ENCODE data around the gene EDIL3.
"Not testable (repeated sequence)": the region's sequence is repeated elsewhere in the genome, so short reads cannot be mapped to it uniquely, and the experiment has no call there.

Gene EDIL3

GRCh38 chr5:84327591-84327990 lies 57.1 kb downstream of the EDIL3 start:
- no peaks in the 10 kb centered on the region for H3K4me1 ChIP-seq (ENCODE audit: insufficient read depth, low read length, severe bottlenecking)
- no peak overlapping the region for H3K4me3 ChIP-seq (ENCODE audit: low read depth, low read length, poor library complexity, severe bottlenecking)
- no peaks in the 10 kb centered on the region for H4K20me1 ChIP-seq (ENCODE audit: insufficient read depth, low read length)
- no peak for TF ChIP-seq EZH2 (IDR thresholded peaks at IDR 0.05; ENCODE audit: borderline replicate concordance, low read length)
- TF ChIP-seq CTCF (IDR thresholded peaks at IDR 0.05; ENCODE audit: low read length), result no peak
- H3K4me2 ChIP-seq (ENCODE audit: low read length), result no peak overlapping the region
- H3K9me2 ChIP-seq (ENCODE audit: low read depth, low read length), result no peaks in the 10 kb centered on the region
- no peaks in the 10 kb centered on the region for H3F3A ChIP-seq (ENCODE audit: insufficient read depth, low read length)
- H3K79me2 ChIP-seq (ENCODE audit: insufficient read depth, low read length), result no peaks in the 10 kb centered on the region
- no peaks in the 10 kb centered on the region for H3K27me3 ChIP-seq (ENCODE audit: insufficient read depth, low read length)
- no peaks in the 10 kb centered on the region for H3K9me3 ChIP-seq (ENCODE audit: low read length)
- no peak overlapping the region for H2AFZ ChIP-seq (ENCODE audit: low read length)
- no peak overlapping the region for H3K9ac ChIP-seq (ENCODE audit: low read length)
- H3K36me3 ChIP-seq (ENCODE audit: insufficient read depth, low read length), result no peaks in the 10 kb centered on the region
- no peak overlapping the region for H3K27ac ChIP-seq (ENCODE audit: low read depth, low read length, poor library complexity, severe bottlenecking)

DNA sequence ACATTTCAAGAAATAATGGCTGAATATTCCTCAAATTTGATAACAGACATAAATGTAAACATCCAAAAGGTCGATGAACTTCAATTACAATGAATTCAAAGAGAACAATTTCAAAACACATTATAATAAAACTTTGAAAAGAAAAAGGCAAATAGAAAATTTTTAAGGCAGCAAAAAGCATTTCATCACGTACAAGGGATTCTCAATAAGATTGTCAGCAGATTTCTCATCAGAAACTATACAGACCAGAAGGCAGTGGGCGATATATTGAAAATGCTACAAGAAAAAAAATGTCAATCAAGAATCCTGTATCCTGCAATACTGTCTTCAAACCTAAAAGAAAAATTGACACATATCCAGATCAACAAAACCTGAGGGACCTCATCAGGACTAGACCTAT lies 62.0 kb downstream of the EDIL3 start:
- Histone ChIP-seq H3K4me2 (ENCODE audit: low read length) (no peak overlapping the region), H3K9me2 (ENCODE audit: low read depth, low read length) (no peaks in the 10 kb centered on the region), H3K9ac (ENCODE audit: low read length) (no peak overlapping the region), H3K36me3 (ENCODE audit: insufficient read depth, low read length) (no peaks in the 10 kb centered on the region), H2AFZ (ENCODE audit: low read length) (no peak overlapping the region), H3K27me3 (ENCODE audit: insufficient read depth, low read length) (no peaks in the 10 kb centered on the region), H3K9me3 (ENCODE audit: low read length) (no peaks in the 10 kb centered on the region), H3K4me3 (ENCODE audit: low read depth, low read length, poor library complexity, severe bottlenecking) (no peak overlapping the region), H3F3A (ENCODE audit: insufficient read depth, low read length) (no peaks in the 10 kb centered on the region), H3K27ac (ENCODE audit: low read depth, low read length, poor library complexity, severe bottlenecking) (no peak overlapping the region), H4K20me1 (ENCODE audit: insufficient read depth, low read length) (no peaks in the 10 kb centered on the region), H3K4me1 (ENCODE audit: insufficient read depth, low read length, severe bottlenecking) (no peaks in the 10 kb centered on the region), H3K79me2 (ENCODE audit: insufficient read depth, low read length) (no peaks in the 10 kb centered on the region)
- no peak for TF ChIP-seq CTCF (IDR thresholded peaks at IDR 0.05; ENCODE audit: low read length)
- TF ChIP-seq EZH2 (IDR thresholded peaks at IDR 0.05; ENCODE audit: borderline replicate concordance, low read length), result no peak

DNA sequence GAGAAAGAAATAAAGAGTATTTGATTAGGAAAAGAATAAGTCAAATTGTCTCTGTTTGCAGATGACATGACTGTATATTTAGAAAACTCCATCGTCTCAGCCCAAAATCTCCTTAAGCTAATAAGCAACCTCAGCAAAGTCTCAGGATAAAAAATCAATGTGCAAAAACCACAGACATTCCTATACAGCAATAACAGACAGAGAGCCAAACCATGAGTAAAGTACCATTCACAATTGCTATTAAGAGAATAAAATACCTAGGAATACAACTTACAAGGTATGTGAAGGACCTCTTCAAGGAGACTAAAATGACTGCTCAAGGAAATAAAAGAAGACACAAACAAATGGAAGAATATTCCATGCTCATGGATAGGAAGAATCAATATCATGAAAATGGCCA lies 66.9 kb downstream of the EDIL3 start:
- H3K4me2 ChIP-seq (ENCODE audit: low read length); H4K20me1 ChIP-seq (ENCODE audit: insufficient read depth, low read length); H3K4me1 ChIP-seq (ENCODE audit: insufficient read depth, low read length, severe bottlenecking); H3K27ac ChIP-seq (ENCODE audit: low read depth, low read length, poor library complexity, severe bottlenecking); H3K9ac ChIP-seq (ENCODE audit: low read length); H3K79me2 ChIP-seq (ENCODE audit: insufficient read depth, low read length); H3K9me2 ChIP-seq (ENCODE audit: low read depth, low read length); H3F3A ChIP-seq (ENCODE audit: insufficient read depth, low read length); H2AFZ ChIP-seq (ENCODE audit: low read length); H3K9me3 ChIP-seq (ENCODE audit: low read length); H3K36me3 ChIP-seq (ENCODE audit: insufficient read depth, low read length); H3K4me3 ChIP-seq (ENCODE audit: low read depth, low read length, poor library complexity, severe bottlenecking); H3K27me3 ChIP-seq (ENCODE audit: insufficient read depth, low read length): not testable (repeated sequence)

DNA sequence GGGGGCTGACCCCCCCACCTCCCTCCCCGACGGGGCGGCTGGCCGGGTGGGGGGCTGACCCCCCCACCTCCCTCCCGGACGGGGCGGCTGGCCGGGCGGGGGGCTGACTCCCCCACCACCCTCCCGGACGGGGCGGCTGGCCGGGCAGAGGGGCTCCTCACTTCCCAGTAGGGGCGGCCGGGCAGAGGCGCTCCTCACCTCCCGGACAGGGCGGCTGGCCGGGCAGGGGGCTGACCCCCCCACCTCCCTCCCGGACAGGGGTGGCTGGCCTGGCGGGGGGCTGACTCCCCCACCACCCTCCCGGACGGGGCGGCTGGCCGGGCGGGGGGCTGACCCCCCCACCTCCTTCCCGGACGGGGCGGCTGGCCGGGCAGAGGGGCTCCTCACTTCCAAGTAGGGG lies 72.4 kb downstream of the EDIL3 start:
- H3F3A ChIP-seq (ENCODE audit: insufficient read depth, low read length); H3K79me2 ChIP-seq (ENCODE audit: insufficient read depth, low read length); H3K36me3 ChIP-seq (ENCODE audit: insufficient read depth, low read length); H3K9me2 ChIP-seq (ENCODE audit: low read depth, low read length); H3K4me2 ChIP-seq (ENCODE audit: low read length); H3K9ac ChIP-seq (ENCODE audit: low read length); H2AFZ ChIP-seq (ENCODE audit: low read length); H3K4me1 ChIP-seq (ENCODE audit: insufficient read depth, low read length, severe bottlenecking); H3K27me3 ChIP-seq (ENCODE audit: insufficient read depth, low read length); H3K4me3 ChIP-seq (ENCODE audit: low read depth, low read length, poor library complexity, severe bottlenecking); H3K27ac ChIP-seq (ENCODE audit: low read depth, low read length, poor library complexity, severe bottlenecking); H3K9me3 ChIP-seq (ENCODE audit: low read length); H4K20me1 ChIP-seq (ENCODE audit: insufficient read depth, low read length): not testable (repeated sequence)

DNA sequence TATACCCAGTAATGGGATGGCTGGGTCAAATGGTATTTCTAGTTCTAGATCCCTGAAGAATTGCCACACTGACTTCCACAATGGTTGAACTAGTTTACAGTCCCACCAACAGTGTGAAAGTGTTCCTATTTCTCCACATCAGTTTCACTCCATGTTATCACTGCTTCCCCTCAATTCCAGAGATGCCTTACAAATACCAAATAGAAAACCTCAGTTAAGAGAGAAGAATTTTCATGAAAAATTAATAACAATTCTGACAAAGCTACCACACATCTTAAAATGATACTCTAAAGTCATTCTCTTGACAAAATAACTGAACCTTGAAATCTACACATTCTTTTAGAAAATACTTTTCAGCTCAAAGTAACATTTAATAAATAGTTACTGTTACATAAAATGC lies 74.8 kb downstream of the EDIL3 start:
- not testable (repeated sequence) for H3K9ac ChIP-seq (ENCODE audit: low read length); H3K36me3 ChIP-seq (ENCODE audit: insufficient read depth, low read length); H2AFZ ChIP-seq (ENCODE audit: low read length)

More for the DNA sequence above, 74.8 kb downstream of the EDIL3 start:
- H3K4me1 ChIP-seq (ENCODE audit: insufficient read depth, low read length, severe bottlenecking); H3K9me3 ChIP-seq (ENCODE audit: low read length); H3K27me3 ChIP-seq (ENCODE audit: insufficient read depth, low read length); H4K20me1 ChIP-seq (ENCODE audit: insufficient read depth, low read length); H3F3A ChIP-seq (ENCODE audit: insufficient read depth, low read length); H3K79me2 ChIP-seq (ENCODE audit: insufficient read depth, low read length); H3K27ac ChIP-seq (ENCODE audit: low read depth, low read length, poor library complexity, severe bottlenecking); H3K9me2 ChIP-seq (ENCODE audit: low read depth, low read length); H3K4me3 ChIP-seq (ENCODE audit: low read depth, low read length, poor library complexity, severe bottlenecking); H3K4me2 ChIP-seq (ENCODE audit: low read length): not testable (repeated sequence)

Data from OCI-LY1 (cell line).